Right renal pelvis (tissue), 4 donors: ENCODE data around the gene C2orf42. TPM values are rescaled to one million over a fixed set of nuclear protein-coding genes. Genes with fewer than 3 reads are reported as not detected.
A peak's percentile ranks its signal among the peaks of the same experiment; 100 is the strongest.
"Not testable (repeated sequence)": the region's sequence is repeated elsewhere in the genome, so short reads cannot be mapped to it uniquely, and the experiment has no call there.

Experiments
- DNase-seq, 4 donors: peaks; one replicate each; pipeline ENCODE4 v3.0.0-alpha.2; 2013; ENCODE audit warnings: low read depth in 4 of 4, low spot score in 3 of 4, missing footprints in 1 of 4
- polyA plus RNA-seq, 4 donors: library from polyadenylated mRNA; unstranded; fragments of 120-200 nt; gene quantifications; one replicate each; pipeline ENCODE4 v1.2.1, GENCODE V29; 2013; ENCODE audit not compliant: insufficient read length in 4 of 4

The C2orf42 gene
- 10 to 100 TPM; 14.2 to 19.4 (median 16.4) TPM for polyA plus RNA-seq

DNA sequence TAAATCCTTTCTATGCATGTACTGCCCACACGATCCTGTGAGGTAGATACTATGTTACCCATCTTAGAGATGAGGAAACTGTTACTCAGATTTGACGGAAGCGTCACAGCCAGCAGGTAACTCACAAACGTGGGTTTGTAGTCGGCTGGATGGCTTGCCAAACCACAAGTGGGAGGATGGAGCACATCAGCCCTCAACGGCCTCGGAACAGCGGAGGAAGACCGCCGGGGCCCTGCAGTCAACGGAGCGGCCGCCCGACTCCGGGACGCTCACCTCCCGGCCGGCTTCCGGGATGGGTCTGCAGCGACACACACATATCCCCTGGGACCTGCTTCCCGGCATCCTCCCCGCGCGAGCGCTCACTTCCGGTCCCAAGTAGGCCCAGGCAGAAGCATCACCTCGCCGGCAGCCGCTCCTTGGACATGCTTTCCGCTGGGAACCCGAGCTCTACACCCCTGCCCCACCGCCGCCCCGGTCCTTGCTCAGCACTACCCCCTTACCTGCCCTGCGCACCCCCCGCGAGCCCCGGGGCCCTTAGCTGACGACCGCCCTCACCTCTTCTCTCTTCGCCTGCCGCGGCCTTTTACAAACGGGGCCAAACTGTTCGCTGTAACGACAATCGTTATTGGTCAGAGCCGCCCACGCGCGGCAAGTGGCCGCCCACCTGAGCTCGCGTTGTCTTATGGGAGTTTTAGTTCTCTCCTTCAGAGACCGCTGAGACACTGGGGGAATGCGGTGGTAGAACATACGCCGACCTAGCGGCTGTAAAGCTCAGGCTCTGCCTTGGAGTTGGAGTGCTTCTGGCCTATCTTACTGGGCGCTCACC lies at the start of gene C2orf42:
TSS of gene C2orf42 (minus strand) at position 602 of the 826 bp plus-strand sequence. CDS start 9,034 bp downstream, outside the sequence.
- DNase-seq: peak; percentile 95 to 98 (median 96)

DNA sequence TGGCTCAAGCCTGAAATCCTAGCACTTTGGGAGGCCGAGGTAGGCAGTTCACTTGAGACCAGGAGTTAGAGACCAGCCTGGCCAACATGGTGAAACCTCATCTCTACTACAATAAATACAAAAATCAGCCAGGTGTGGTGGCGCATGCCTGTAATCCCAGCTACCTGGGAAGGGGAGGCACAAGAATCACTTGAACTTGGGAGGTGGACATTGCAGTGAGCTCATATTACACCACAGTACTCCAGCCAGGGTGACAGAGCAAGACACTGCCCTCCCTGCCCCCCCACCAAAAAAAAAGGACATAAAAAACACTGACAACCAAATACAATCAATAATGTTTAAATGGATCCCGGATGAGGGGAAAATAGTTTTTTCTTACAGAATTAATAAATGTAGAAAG lies 49.8 kb upstream of the C2orf42 start:
- no peak for DNase-seq

GRCh38 chr2:70233926-70234325 lies 43.1 kb upstream of the C2orf42 start:
- DNase-seq: no peak

GRCh38 chr2:70226781-70227180 lies 36.0 kb upstream of the C2orf42 start:
- DNase-seq: no peak

DNA sequence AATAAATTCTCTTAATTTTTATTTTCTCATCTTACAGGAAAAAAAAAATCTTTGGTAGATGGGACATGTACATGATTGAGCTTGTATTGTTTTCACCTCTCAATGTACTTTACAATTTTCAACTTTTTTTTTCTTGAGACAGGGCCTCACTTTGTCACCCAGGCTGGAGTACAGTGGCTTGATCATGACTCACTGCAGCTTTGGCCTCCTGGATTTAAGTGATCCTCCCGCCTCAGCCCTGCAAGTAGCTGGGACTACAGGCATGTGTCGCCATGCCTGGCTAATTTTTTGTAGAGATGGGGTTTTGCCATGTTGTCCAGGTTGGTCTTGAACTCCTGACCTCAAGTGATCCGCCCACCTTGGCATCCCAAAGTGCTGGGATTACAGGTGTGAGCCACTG lies 32.5 kb upstream of the C2orf42 start:
- not testable (repeated sequence) for DNase-seq

GRCh38 chr2:70214953-70215549 lies 24.2 kb upstream of the C2orf42 start:
- no peak for DNase-seq

DNA sequence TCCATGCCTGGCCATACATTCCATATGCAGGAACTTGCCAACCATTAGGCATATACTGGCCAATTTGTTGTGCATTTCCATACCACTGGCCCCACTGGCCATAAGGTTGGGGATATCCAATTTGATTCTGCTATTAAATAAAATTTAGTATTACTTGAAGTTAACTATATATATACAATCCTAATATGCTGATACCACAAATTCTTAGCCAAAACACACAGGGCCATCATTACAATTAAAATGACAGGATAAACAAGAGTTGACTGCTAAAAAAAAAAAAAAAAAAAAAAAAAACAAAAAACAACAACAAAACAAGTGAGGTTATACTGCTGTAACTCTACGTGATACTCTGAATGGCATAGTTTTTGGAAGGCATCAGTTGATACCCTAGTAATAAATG lies 23.5 kb upstream of the C2orf42 start:
- DNase-seq: no peak

DNA sequence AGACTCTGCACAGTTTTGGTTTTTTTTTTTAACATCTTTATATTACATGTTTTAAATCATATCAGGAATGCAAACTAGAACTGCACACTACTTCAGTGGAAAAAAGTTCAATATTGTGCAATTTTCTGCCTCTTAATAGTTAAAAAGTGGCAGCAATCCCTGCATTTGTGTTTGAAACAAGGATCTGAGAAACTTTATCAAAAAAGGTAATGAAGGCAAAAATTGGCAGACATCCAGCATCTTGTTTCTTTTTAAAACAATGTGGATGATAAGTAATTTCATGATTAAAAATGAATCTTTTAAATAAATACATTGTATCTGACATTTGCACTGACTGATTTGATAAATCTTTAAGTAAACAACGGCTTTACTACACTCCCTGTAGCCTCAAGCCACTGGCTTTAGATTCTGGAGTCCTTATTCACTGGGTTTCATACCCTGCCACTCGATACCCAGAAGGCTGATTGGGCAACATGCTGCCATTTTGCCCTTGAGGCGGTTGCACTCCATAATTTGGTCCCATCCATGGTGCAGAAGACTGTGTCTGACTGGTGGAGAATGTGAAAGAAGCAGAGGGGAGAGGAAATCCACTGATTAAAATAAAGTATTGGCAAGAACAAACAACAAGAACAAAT lies 21.6 kb upstream of the C2orf42 start:
- DNase-seq: no peak

DNA sequence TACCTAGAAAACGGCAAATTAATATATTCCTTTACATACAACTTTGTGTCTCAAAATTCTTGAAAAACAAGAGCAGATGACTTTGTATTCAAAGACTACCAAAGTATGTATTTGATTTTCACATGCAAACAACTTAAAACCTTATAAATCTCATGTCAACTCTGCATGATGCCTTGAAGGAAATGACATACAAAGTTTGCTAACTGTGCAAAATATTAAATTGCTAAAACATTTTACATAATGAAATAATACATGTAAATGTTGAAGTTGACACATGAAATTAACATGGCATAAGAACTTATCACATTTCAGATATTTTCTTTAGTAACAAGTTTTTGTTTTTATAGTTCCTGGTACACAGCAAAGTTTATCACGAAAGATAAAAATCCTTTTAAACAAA lies 20.8 kb upstream of the C2orf42 start:
- DNase-seq: no peak

DNA sequence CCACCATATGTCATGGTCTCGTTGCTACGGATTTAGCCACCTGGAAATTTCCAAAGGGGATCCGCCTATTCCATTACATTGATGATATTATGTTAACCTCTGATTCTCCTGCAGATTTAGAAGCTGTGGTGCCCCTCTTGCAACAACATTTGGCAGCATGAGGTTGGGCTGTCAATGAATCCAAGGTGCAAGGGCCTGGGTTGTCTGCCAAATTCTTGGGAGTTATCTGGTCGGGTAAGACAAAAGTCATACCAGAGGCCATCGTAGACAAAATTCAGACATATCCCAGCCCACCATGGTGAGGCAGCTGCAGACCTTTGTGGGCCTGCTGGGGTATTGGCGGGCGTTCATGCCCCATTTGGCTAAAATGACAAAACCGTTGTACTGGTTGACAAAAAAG lies 13.6 kb upstream of the C2orf42 start:
- no peak for DNase-seq

GRCh38 chr2:70203086-70203485 lies 12.3 kb upstream of the C2orf42 start:
- DNase-seq: no peak

DNA sequence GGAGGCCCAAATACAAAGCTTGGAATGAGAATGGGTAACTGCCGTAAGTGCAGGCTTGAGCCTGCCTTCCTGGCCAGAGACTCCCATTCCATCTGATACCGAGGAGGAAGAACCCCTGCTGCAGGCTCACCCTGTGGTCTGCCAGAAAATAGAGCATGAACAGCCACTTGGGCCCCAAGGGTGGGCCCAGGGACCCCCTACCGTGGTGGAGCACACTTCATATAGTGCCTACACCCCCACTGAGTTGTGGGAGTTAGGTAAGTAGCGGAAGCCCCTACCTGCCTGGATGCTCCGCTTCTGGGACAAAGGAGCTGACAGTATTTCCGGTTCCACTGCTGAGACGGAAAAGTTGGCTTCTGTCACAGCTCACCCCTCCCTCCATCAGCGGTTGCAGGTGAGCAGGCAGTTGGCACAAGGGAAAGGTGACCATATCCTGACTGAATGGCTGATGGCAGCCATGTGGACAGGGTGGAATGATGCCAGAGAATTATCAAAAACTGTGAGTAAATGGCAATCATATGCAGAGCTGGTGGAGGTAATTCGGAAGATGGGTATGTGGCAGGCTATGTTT lies 11.5 kb upstream of the C2orf42 start:
- DNase-seq: no peak

- no peak for DNase-seq
Measured at GRCh38 chr2:70201831-70202230, 11.0 kb upstream of the C2orf42 start.

- no peak for DNase-seq
Measured at GRCh38 chr2:70201225-70201768, 10.5 kb upstream of the C2orf42 start.

DNA sequence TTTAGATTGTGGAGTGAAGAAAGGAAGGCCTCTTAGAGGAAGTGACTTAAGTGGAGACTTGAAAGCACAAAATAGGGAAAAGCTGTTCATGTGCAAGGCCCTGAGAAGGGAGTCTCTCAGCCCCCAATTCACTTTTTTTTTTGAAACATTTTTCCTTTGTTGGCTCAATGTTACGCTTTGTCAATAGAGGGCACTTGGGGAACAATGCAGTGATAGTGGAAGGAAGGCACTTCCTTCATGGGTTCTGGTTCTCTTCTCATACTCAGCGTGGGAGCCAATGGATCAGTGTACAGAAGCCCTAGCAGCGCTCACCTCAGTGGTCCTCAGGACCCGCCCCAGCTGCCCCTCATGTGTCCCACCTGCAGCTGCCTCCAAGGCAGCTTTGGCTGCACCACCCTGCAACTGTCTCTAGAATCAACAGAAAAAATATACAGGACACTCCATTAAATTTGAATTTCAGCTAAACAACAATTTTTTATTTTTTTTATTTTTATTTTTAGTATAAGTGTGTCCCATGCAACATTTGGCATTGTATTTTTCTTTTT lies 8.6 kb upstream of the C2orf42 start:
- no peak for DNase-seq

DNA sequence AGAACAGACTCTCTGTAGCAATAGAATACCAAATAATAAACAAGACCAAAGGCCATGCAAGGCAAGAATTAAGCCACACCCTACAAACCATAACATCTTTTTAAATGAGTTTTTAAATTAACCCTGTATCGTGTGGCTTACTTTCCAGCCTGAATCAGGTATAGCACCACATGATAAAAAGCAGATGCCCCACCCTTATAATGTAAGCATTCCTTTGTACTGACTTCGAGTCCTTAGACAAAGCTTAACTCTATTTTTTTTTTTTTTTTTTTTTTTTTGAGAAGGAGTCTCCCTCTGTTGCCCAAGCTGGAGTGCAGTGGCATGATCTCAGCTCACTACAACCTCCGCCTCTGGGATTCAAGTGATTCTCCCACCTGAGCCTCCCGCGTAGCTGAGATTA lies 1.7 kb upstream of the C2orf42 start:
- DNase-seq: no peak

DNA sequence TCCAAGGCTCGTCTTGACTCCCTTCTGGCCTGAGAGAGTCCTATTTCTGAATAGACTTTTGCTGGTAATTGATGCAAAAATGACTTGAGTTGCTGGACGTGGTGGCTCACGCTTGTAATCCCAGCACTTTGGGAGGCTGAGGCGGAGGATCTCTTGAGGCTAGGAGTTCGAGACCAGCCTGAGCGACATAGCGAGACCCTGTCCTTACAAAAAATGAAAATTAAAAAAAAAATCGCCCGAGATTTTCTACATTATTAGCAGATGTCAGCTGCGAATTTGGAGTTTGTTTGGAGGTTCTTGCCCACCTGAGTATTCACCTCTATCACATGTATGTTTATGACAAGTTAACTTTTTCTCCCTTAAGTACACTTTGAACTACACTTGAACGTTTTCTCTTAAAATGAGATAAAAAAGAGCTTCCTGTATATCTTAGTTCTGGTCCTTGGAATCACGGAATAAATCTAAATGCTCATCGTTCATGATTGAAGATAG lies 471 bp upstream of the C2orf42 start:
- DNase-seq: no peak

- DNase-seq: no peak
Measured at GRCh38 chr2:70188460-70188859, 2.4 kb downstream of the C2orf42 start.

GRCh38 chr2:70187170-70187569 lies 3.6 kb downstream of the C2orf42 start:
- not testable (repeated sequence) for DNase-seq

DNA sequence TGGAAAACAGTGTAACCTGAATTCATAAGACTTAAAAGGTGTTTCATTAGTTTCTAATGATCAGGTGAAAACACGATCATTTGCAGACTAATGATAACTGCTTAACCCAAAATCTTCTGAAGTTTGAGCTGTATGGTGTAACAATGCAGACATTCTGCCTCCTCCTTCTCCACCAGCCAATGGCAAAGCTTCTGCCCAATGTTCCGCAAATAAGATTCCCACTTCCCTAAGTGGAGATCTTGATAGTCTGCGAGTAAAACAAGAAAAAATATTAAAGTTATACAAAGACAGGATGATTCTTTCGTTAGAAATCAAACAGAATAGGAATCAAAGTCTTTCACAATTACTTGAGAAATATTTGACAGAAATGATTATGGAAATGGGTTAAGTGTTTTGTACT lies 8.1 kb downstream of the C2orf42 start:
- no peak for DNase-seq
